GM18909 (cell line): ENCODE results near the gene HAO2.

Experiments
- ATAC-seq: cut with Tn5 transposase; IDR thresholded peaks from one replicate; pipeline ENCODE4 v1.9.1; 2021; ENCODE audit warnings: mild to moderate bottlenecking; ENCODE audit not compliant: unreplicated experiment, poor library complexity

The HAO2 gene

GRCh38 chr1:119428991-119429390 lies 60.4 kb downstream of the HAO2 start:
- no peak for ATAC-seq

DNA sequence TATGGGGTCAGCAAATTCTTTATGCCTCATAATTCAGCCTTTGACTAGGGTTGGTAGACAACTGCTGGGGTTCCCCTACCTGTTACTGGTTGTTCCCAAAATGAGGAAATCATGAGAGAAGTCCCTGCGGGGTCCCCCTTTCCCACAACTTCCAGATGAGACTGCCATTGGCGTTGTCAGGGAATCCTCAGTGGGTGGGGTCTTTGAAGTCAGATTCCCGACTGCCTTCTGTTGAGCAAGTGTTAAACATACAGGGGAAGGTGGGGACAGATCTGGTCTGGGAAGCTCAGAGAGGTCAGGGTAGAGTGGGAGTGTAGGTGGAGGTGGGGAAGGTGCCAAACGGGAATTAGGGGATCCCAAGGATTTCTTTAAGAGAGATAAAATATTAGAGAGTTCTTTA lies 61.1 kb downstream of the HAO2 start:
- ATAC-seq: no peak

DNA sequence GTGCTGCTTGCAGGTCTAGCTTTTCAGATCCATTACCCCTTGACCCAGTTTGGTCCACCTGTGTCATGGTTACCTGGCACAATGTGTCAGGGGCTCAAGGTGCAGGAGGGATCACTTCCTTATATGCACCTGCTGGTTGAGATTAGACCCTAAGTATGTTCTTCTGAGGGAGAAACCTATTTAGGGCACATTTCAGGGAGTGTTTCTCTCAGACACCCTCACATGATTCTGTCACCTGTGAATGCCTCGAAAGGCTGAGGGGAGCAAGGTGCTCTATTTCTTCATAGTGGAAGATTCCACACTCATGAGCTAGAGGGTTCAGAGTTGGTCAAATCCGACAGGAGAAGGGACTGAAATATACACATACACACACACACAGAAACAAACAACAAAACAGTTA lies 61.9 kb downstream of the HAO2 start:
- no peak for ATAC-seq

DNA sequence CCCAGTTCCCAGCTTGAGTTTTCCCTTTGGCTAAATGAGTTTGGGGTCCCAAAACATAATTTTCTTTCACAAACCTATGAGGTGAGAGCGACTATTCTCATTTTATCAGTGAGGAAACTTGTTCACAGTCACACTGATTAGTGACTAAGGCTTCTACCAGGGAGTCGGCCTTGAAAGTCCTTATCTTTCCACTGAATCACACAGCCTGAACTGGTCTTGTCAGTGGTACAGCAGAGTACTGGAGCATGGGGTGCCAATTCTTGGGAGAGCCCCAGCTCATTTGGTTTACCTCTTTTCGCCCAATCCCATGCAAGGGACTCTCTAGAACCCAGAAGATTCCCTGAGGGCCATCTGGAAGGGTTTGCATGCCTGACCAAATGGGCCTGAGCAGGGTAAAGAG lies 63.3 kb downstream of the HAO2 start:
- no peak for ATAC-seq

GRCh38 chr1:119435052-119435451 lies 66.5 kb downstream of the HAO2 start:
- no peak for ATAC-seq

DNA sequence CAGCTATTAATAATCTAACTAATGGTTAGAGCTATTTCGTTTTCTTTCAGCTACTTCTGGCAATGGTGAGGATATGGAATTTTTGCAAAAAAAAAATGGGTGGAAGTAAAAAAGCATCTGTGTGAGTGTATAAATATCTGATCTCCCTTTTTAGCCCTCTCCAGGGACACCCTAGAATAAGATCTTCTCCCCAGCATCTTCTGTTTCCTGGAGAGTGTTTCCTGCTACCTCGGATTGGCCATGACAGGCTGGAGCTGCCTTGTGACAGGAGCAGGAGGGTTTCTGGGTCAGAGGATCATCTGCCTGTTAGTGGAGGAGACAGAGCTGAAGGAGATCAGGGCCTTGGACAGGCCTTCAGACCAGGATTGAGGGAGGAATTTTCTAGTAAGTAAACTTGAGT lies 70.2 kb downstream of the HAO2 start:
- ATAC-seq: no peak

DNA sequence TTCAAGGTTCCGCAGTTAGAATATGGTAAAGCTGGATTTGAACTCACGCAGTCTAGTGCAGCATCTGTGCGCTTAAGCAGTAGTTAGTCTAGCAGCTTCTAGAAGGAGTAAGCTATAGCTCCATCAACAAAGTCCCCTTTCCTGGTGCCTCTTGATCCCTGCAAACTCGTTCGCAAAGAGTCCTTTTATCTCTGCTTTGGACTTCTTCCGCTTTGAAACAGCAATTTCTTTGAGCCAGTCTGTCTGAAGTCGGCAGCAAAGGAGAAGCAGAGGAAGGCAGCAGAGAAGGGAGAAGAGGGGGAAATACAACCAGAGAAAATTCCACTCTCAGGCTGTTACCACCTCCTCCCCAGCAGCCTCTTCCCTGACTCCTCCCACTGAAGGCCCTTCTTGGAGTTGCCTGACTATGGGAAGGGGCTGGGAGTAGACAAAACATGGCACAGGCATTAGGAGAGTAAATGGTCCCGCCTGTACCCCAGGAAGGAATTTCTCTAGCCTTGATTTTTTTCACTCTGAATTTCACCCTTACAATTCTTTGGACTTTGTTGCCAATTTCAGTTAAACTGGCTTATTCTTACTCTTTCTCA lies 72.2 kb downstream of the HAO2 start:
- no peak for ATAC-seq

GRCh38 chr1:119442756-119443155 lies 74.2 kb downstream of the HAO2 start:
- ATAC-seq: no peak
